SK-N-SH (cell line): ENCODE results near the gene FAM20C. TPM values are rescaled to one million over a fixed set of nuclear protein-coding genes. Genes with fewer than 3 reads are reported as not detected.
A peak's percentile ranks its signal among the peaks of the same experiment; 100 is the strongest.

ENCODE experiments used
- CTCF ChIA-PET: fragments of 300-600, 350-600 bp; formaldehyde crosslinking; extraction: SDS; loops from one replicate; lab custom pipeline; 2021; lab: Yijun Ruan, JAX
- POLR2A ChIA-PET: fragments of 350-600 bp; sonication (Branson Sonifier 250); formaldehyde crosslinking; extraction: SDS; loops from one replicate; lab custom pipeline; 2020; ENCODE audit warnings: antibody characterized with exemption, inconsistent platforms; lab: Yijun Ruan, JAX
- DNase-seq: peaks from one replicate; pipeline ENCODE4 v3.0.0; 2012
- H2AFZ ChIP-seq: fragments of 200-600 bp; sonication (generic); 2 replicates; pipeline ENCODE4 v1.8.1; 2016; ENCODE audit warnings: antibody characterized with exemption, mild to moderate bottlenecking, low read depth
- H3F3A ChIP-seq: fragments of 200-600 bp; sonication (generic); replicated peaks from 2 replicates; pipeline ENCODE3; 2016; ENCODE audit warnings: antibody characterized with exemption, mild to moderate bottlenecking; ENCODE audit not compliant: insufficient read depth
- H3K27ac ChIP-seq, 2 experiments: fragments of 200-500 bp in 1 of 2; fragments of 200-600 bp in 1 of 2; sonication (Bioruptor generic) in 1 of 2; sonication (generic), shearing (Covaris generic) in 1 of 2; 2 replicates each; pipeline versions ENCODE4 v1.5.1 to v1.6.1; 2014 to 2016; ENCODE audit warnings: low read depth in 2 of 2, inconsistent platforms in 1 of 2, low read length in 1 of 2, mild to moderate bottlenecking in 1 of 2, mixed read lengths in 1 of 2
- H3K27me3 ChIP-seq: fragments of 200-600 bp; sonication (generic), shearing (Covaris generic); 2 replicates; pipeline ENCODE4 v1.6.1; 2016; ENCODE audit warnings: mixed run types; ENCODE audit not compliant: insufficient read depth
- H3K36me3 ChIP-seq, 2 experiments: fragments of 200-500 bp in 1 of 2; fragments of 200-600 bp in 1 of 2; sonication (Bioruptor generic) in 1 of 2; sonication (generic) in 1 of 2; replicated peaks in 1 of 2; 2 replicates each; pipeline versions ENCODE3 to v1.5.1; 2014 to 2016; ENCODE audit warnings: low read length in 1 of 2, mild to moderate bottlenecking in 1 of 2; ENCODE audit not compliant: insufficient read depth in 2 of 2, control insufficient read depth in 1 of 2
- H3K4me1 ChIP-seq, 2 experiments: fragments of 200-500 bp in 1 of 2; fragments of 200-600 bp in 1 of 2; sonication (Bioruptor generic) in 1 of 2; sonication (generic), shearing (Covaris generic) in 1 of 2; 2 replicates each; pipeline versions ENCODE4 v1.5.1 to v1.6.1; 2014 to 2016; ENCODE audit warnings: low read depth in 1 of 2, low read length in 1 of 2, mixed run types in 1 of 2; ENCODE audit not compliant: insufficient read depth in 2 of 2, control insufficient read depth in 1 of 2
- H3K4me2 ChIP-seq: fragments of 200-600 bp; sonication (generic), shearing (Covaris generic); 2 replicates; pipeline ENCODE4 v1.6.1; 2017; ENCODE audit warnings: mixed run types
- H3K4me3 ChIP-seq, 2 experiments: fragments of 200-500 bp in 1 of 2; fragments of 200-600 bp in 1 of 2; sonication (Bioruptor generic) in 1 of 2; sonication (generic), shearing (Covaris generic) in 1 of 2; 2 replicates each; pipeline versions ENCODE4 v1.5.1 to v1.8.1; 2014 to 2016; ENCODE audit warnings: low read depth in 2 of 2, inconsistent platforms in 1 of 2, low read length in 1 of 2, mild to moderate bottlenecking in 1 of 2, mixed read lengths in 1 of 2, moderate library complexity in 1 of 2
- H3K79me2 ChIP-seq: fragments of 200-600 bp; sonication (generic); 2 replicates; pipeline ENCODE4 v1.8.1; 2017; ENCODE audit warnings: mild to moderate bottlenecking; ENCODE audit not compliant: insufficient read depth
- H3K9ac ChIP-seq: fragments of 200-600 bp; sonication (generic); 2 replicates; pipeline ENCODE4 v1.6.1; 2017; ENCODE audit warnings: mixed run types
- H3K9me2 ChIP-seq: fragments of 200-600 bp; sonication (generic); 2 replicates; pipeline ENCODE4 v1.6.1; 2017; ENCODE audit warnings: mixed run types
- H3K9me3 ChIP-seq: fragments of 200-600 bp; sonication (generic); 2 replicates; pipeline ENCODE4 v1.6.1; 2017; ENCODE audit warnings: mixed run types, mild to moderate bottlenecking, moderate library complexity
- H4K20me1 ChIP-seq: fragments of 200-600 bp; sonication (generic); 2 replicates; pipeline ENCODE4 v1.6.1; 2017; ENCODE audit warnings: mild to moderate bottlenecking, mixed run types; ENCODE audit not compliant: insufficient read depth
- CTCF ChIP-seq: fragments of 200-600 bp; sonication (generic); IDR thresholded peaks from 2 replicates; pipeline ENCODE4 v1.6.1; 2017; ENCODE audit warnings: antibody characterized with exemption, mild to moderate bottlenecking, moderate library complexity
- EZH2phosphoT487 ChIP-seq: fragments of 200-600 bp; sonication (generic); IDR thresholded peaks from 2 replicates; pipeline ENCODE4 v1.6.1; 2017; ENCODE audit warnings: low read depth, mixed run types, mild to moderate bottlenecking, antibody characterized with exemption, moderate library complexity, borderline replicate concordance
- GATA2 ChIP-seq: sonication (generic); formaldehyde crosslinking; IDR thresholded peaks from 2 replicates; pipeline ENCODE4 v1.5.0; 2020; ENCODE audit warnings: mild to moderate bottlenecking, missing genetic modification reagents
- MXI1 ChIP-seq: IDR thresholded peaks from 2 replicates; pipeline ENCODE4 v1.6.1; 2012; ENCODE audit warnings: mild to moderate bottlenecking, low read depth, low read length, improper control_type of control experiment
- REST ChIP-seq: IDR thresholded peaks from 2 replicates; pipeline ENCODE4 v1.6.1; 2012; ENCODE audit warnings: mild to moderate bottlenecking, low read depth, low read length, moderate library complexity
- RXRA ChIP-seq: IDR thresholded peaks from 2 replicates; pipeline ENCODE4 v1.4.0; 2012; ENCODE audit warnings: low read depth, mild to moderate bottlenecking, borderline replicate concordance
- TCF12 ChIP-seq: IDR thresholded peaks from 2 replicates; pipeline ENCODE4 v1.4.0; 2012
- WGBS: methylation state at CpG from one replicate; pipeline ENCODE4 v1.1.6; 2017; ENCODE audit warnings: low lambda C conversion rate; 5-methylcytosine and 5-hydroxymethylcytosine counted together
- polyA plus RNA-seq, 3 experiments: library from polyadenylated mRNA; depleted of rRNA; stranded (reverse); fragments of >200 nt; gene quantifications; 2 replicates each; pipeline ENCODE4 v1.2.3, GENCODE V29; 2012
- TF ChIP-seq, protein P1 (sequence below): fragments of 150-350 bp; IDR thresholded peaks from 2 replicates; pipeline ENCODE4 v1.6.1; 2017; ENCODE audit warnings: antibody characterized with exemption, low read length, low read depth, borderline replicate concordance
- TF ChIP-seq, protein P2 (sequence below): IDR thresholded peaks from 2 replicates; pipeline ENCODE4 v1.4.0; 2012; ENCODE audit warnings: low read depth, borderline replicate concordance
- TF ChIP-seq, protein P3 (sequence below): fragments of 150-350 bp; IDR thresholded peaks from 2 replicates; pipeline ENCODE4 v1.6.1; 2016; ENCODE audit warnings: mild to moderate bottlenecking, low read depth, low read length

FAM20C gene
- polyA plus RNA-seq, 1 of the 3 experiments (the other 2 are of a cell fraction) = 12.7 TPM

DNA sequence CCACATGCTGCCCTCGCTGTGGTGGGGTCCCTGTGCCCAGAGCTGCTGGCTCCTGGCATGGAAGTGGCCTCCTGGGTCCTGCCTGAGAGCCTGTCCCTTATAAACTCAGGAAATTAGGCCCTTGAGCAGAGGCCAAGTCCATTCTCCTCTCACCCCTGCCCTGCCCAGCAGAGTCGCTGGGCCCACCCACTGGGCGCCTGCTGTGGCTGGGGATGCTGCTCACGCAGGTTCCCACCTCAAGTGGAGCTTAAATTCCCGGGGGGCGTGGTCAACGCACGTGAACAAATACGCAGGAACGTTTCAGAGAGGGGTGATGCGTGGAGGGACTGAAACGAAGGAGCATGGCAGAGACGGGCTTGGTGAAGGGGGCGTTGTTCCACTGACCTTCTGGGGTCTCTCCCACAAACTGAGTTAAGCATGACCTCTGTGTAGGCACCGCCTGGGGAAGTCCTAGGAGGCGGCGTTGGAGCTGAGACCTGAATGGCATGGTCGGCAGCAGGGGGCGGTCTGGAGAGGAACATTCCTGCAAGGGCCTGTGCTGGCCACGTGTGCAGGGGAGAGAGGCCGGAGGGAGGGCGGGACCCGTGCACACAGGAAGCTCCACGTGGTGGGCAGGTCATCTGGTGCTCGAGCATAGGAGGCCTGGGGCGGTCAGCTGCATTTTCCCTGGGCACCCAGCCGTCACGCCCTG is 27.9 kb downstream of the FAM20C start:
- H3F3A ChIP-seq = no peaks in the 10 kb centered on the region
- 73% methylated on average over 20 of the region's 28 CpGs for WGBS
- DNase-seq = peak; percentile 75
- ChIA-PET POLR2A (no interaction called here), CTCF (interaction anchor here (0.6 to 1.3 kb wide), 5 partner anchors 9 to 273 kb away, joined by 3 to 5 read pairs (median 3); no protein-coding TSS in a partner anchor)
- H3K4me1 ChIP-seq = peaks cover 0 to 2% of the 10 kb centered on the region in 2 experiments; a peak in 1 of 4 replicates
- no peak overlapping the region for H3K27ac ChIP-seq
- no peaks in the 10 kb centered on the region for H3K79me2 ChIP-seq
- no peak overlapping the region for H3K4me2 ChIP-seq
- H3K36me3 ChIP-seq = no peaks in the 10 kb centered on the region
- H3K9me3 ChIP-seq = no peaks in the 10 kb centered on the region
- H3K9ac ChIP-seq = no peak overlapping the region
- H4K20me1 ChIP-seq = 0 out of 2 replicates have a peak, but pooled peaks cover 6% of the 10 kb centered on the region
- H3K4me3 ChIP-seq = no peak overlapping the region
- H2AFZ ChIP-seq = no peak overlapping the region
- no peaks in the 10 kb centered on the region for H3K9me2 ChIP-seq
- peak; percentile 11; the same call in 1 of the 2 replicates for TF ChIP-seq CTCF
- TF ChIP-seq TCF12 = no peak
- no peaks in the 10 kb centered on the region for H3K27me3 ChIP-seq

GRCh38 chr7:221978-222715 is 29.8 kb downstream of the FAM20C start:
- Histone ChIP-seq H3K27me3 (no peaks in the 10 kb centered on the region), H3K36me3 (no peaks in the 10 kb centered on the region), H3K9me3 (no peaks in the 10 kb centered on the region), H2AFZ (no peak overlapping the region), H3K79me2 (no peaks in the 10 kb centered on the region), H3F3A (no peaks in the 10 kb centered on the region), H3K27ac (no peak overlapping the region), H3K4me2 (no peak overlapping the region), H3K9ac (no peak overlapping the region), H4K20me1 (0 out of 2 replicates have a peak, but pooled peaks cover 6% of the 10 kb centered on the region), H3K4me3 (no peak overlapping the region), H3K4me1 (peaks cover 0 to 2% of the 10 kb centered on the region in 2 experiments; a peak in 2 of 4 replicates), H3K9me2 (no peaks in the 10 kb centered on the region)
- POLR2A ChIA-PET = no interaction called here
- WGBS = 70% methylated on average over 13 of the region's 15 CpGs
- DNase-seq = no peak
- CTCF ChIA-PET = no interaction called here
- TF ChIP-seq, protein P1, sequence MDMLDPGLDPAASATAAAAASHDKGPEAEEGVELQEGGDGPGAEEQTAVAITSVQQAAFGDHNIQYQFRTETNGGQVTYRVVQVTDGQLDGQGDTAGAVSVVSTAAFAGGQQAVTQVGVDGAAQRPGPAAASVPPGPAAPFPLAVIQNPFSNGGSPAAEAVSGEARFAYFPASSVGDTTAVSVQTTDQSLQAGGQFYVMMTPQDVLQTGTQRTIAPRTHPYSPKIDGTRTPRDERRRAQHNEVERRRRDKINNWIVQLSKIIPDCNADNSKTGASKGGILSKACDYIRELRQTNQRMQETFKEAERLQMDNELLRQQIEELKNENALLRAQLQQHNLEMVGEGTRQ = no peak
- TF ChIP-seq REST (no peak), GATA2 (CRISPR knock-in tag) (no peak), EZH2phosphoT487 (no peak), MXI1 (no peak), RXRA (no peak)
- TF ChIP-seq, protein P2, sequence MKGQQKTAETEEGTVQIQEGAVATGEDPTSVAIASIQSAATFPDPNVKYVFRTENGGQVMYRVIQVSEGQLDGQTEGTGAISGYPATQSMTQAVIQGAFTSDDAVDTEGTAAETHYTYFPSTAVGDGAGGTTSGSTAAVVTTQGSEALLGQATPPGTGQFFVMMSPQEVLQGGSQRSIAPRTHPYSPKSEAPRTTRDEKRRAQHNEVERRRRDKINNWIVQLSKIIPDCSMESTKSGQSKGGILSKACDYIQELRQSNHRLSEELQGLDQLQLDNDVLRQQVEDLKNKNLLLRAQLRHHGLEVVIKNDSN = no peak
- TF ChIP-seq, protein P3, sequence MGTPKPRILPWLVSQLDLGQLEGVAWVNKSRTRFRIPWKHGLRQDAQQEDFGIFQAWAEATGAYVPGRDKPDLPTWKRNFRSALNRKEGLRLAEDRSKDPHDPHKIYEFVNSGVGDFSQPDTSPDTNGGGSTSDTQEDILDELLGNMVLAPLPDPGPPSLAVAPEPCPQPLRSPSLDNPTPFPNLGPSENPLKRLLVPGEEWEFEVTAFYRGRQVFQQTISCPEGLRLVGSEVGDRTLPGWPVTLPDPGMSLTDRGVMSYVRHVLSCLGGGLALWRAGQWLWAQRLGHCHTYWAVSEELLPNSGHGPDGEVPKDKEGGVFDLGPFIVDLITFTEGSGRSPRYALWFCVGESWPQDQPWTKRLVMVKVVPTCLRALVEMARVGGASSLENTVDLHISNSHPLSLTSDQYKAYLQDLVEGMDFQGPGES = no peak
